Eye (tissue), 1 donor: Measurements from ENCODE around the gene UCP3.

Experiments used
- DNase-seq: peaks from one replicate; pipeline ENCODE4 v3.0.0-alpha.2; 2015

The UCP3 gene

GRCh38 chr11:73950869-73951710 lies 57.8 kb downstream of the UCP3 start, which contains the start of gene DNAJB13:
Gene DNAJB13, plus strand, starts transcription at chr11:73951026. Its CDS starts 44 bp downstream, at chr11:73951070.
- DNase-seq, result peak; percentile 87
